Right lobe of liver (tissue), 6 donors: ENCODE measurements around the gene DHRSX. TPM values are rescaled to one million over a fixed set of nuclear protein-coding genes. Genes with fewer than 3 reads are reported as not detected.

Experiments used
- ATAC-seq, 4 donors: fragments of 200-7000 bp; cut with Tn5 transposase; one replicate each; pipeline ENCODE4 v1.9.1; 2020; ENCODE audit warnings: mild to moderate bottlenecking in 4 of 4, moderate library complexity in 4 of 4
- DNase-seq, 3 donors: peaks; one replicate each; pipeline ENCODE4 v3.0.0-alpha.2; 2020
- H3K27ac ChIP-seq, 3 donors: fragments of 200-600 bp; one replicate each; pipeline ENCODE4 v1.8.0; 2022
- H3K27me3 ChIP-seq, 2 donors: fragments of 200-600 bp; one replicate each; pipeline ENCODE4 v1.8.0; 2022
- H3K36me3 ChIP-seq, 4 donors: fragments of 200-600 bp; sonication (generic) in 1 of 4; one replicate each; pipeline versions ENCODE4 v1.5.1 to v1.8.0; 2017 to 2022; ENCODE audit warnings: control low read depth in 1 of 4
- H3K4me1 ChIP-seq, 4 donors: fragments of 200-600 bp; sonication (generic) in 1 of 4; one replicate each; pipeline versions ENCODE4 v1.5.1 to v1.8.0; 2017 to 2022; ENCODE audit warnings: control low read depth in 1 of 4
- H3K4me3 ChIP-seq, 3 donors: fragments of 200-600 bp; one replicate each; pipeline ENCODE4 v1.8.0; 2022
- H3K9me3 ChIP-seq, 4 donors: fragments of 200-600 bp; sonication (generic) in 1 of 4; one replicate each; pipeline versions ENCODE4 v1.5.1 to v1.8.0; 2017 to 2022; ENCODE audit warnings: control low read depth in 1 of 4
- POLR2A ChIP-seq: fragments of 450-650 bp; IDR thresholded peaks from one replicate; pipeline ENCODE4 v1.6.1; 2017; ENCODE audit warnings: antibody characterized with exemption, mild to moderate bottlenecking
- WGBS: methylation state at CpG from one replicate; pipeline ENCODE4 v1.1.6; 2018; ENCODE audit warnings: low coverage, low lambda C conversion rate; ENCODE audit not compliant: insufficient coverage; ENCODE audit errors: missing lambda C conversion rate; 5-methylcytosine and 5-hydroxymethylcytosine counted together
- intact Hi-C, 2 donors: fragments of 100-400 bp; cut with DNase I; formaldehyde crosslinking; loops; one replicate each; pipeline versions ENCODE4 v1.11.2 to v1.14.1; 2022
- total RNA-seq, 6 experiments: library from RNA; depleted of rRNA in 2 of 6; stranded (reverse); fragments of >200 nt in 2 of 6; fragmentation: NEBNext Ultra II Directional in 3 of 6; extraction: Animal tissue kit (Norgen Biotek cat#: 25700) in 3 of 6; gene quantifications; one replicate each; pipeline versions ENCODE4 v1.1.0 to v1.2.4, GENCODE V29; 2016 to 2023
- TF ChIP-seq, protein P1 (sequence below), 4 donors: fragments of 200-600 bp in 3 of 4; fragments of 450-650 bp in 1 of 4; IDR thresholded peaks; one replicate each; pipeline versions ENCODE4 v1.5.1 to v1.8.0; 2016 to 2022; ENCODE audit warnings: antibody characterized with exemption in 4 of 4, mild to moderate bottlenecking in 2 of 4
- donor health status: DM: no; HTN: yes; CAD: no.
- donor health status: DM: no; HTN: no; CAD: no.
- donor health status: DM: no; HTN: no; CAD: no.
- donor health status: DM: no; HTN: yes; CAD: no.
- donor health status: DM: no; HTN: yes; CAD: no.

The DHRSX gene
- total RNA-seq, 6 experiments from 2014 or later = 15.6 to 34.5 (median 29.0) TPM

DNA sequence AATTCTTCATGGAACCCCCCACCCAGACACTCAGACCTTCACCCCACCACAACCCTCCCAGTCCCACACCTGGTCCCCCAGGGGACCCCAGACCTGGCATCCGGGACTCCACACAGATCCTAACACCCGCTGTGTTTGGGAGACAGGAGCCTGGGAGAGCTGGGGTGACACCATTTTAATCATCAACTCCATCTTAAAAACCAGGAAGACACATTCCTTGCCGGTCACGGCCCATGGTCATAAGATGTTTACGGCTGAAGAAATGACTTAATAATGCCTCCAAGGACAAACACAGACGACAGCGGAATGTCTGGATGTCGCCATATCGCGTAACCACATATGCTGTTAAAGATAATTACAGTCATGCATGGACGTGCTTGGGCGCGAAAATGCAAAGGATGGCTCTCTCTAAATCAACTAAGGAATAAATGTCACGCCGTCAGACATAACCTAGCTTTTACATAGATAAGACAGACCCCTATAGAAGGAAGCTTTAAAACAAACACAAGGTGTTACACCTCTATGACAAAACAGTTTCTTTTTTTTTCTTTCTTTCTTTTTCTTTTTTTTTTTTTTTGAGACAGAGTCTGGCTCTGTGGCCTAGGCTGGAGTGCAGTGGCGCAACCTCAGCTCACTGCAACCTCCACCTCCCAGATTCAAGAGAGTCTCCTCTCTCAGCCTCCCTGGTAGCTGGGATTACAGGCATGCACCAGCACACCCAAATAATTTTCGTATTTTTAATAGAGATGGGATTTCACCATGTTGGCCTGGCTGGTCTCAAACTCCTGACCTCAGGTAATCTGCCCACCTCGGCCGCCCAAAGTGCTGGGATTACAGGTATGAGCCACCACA lies 2.1 kb upstream of the DHRSX start:
- Histone ChIP-seq H3K4me3 (no peak overlapping the region), H3K36me3 (no peaks in the 10 kb centered on the region), H3K9me3 (no peaks in the 10 kb centered on the region), H3K27me3 (no peaks in the 10 kb centered on the region), H3K4me1 (peaks cover 0 to 16% (median 0%) of the 10 kb centered on the region in 4 donors), H3K27ac (no peak overlapping the region)
- 64% methylated on average over 14 of the region's 19 CpGs for WGBS
- ATAC-seq (no peak), DNase-seq (peak in 1 of 3 donors; percentile 35)
- intact Hi-C loops = no loop called here
- no peak for TF ChIP-seq POLR2A
- TF ChIP-seq, protein P1, sequence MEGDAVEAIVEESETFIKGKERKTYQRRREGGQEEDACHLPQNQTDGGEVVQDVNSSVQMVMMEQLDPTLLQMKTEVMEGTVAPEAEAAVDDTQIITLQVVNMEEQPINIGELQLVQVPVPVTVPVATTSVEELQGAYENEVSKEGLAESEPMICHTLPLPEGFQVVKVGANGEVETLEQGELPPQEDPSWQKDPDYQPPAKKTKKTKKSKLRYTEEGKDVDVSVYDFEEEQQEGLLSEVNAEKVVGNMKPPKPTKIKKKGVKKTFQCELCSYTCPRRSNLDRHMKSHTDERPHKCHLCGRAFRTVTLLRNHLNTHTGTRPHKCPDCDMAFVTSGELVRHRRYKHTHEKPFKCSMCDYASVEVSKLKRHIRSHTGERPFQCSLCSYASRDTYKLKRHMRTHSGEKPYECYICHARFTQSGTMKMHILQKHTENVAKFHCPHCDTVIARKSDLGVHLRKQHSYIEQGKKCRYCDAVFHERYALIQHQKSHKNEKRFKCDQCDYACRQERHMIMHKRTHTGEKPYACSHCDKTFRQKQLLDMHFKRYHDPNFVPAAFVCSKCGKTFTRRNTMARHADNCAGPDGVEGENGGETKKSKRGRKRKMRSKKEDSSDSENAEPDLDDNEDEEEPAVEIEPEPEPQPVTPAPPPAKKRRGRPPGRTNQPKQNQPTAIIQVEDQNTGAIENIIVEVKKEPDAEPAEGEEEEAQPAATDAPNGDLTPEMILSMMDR (IDR thresholded peaks at IDR 0.05) = no peak

DNA sequence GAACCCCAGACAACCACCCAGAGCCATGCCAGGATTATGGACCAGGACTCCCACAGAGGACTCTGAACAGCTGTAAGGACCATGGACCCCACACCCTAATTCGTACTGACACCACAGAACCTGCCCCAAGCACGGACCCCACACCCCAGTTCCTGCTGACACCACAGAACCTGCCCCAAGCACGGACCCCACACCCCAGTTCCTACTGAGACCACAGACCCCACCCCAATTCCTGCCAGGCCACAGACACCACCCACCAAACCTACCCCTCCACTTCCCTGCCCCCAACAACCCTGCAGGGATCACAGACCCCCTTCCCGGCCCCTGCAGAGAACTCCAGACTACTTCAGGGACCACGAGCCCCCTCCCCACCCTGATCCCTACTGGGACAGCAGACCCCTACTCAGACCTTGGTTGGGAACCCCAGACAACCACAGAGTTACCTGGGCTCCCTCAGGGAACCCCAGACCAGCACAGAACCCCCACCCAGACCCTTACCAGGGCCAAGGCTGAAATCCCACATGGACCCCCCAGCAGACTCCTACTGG lies 1.4 kb upstream of the DHRSX start:
- TF ChIP-seq, protein P1 (IDR thresholded peaks at IDR 0.05) = no peak
- TF ChIP-seq POLR2A = no peak
- H3K27ac ChIP-seq = no peak overlapping the region
- H3K4me1 ChIP-seq = peaks cover 0 to 23% (median under 1%) of the 10 kb centered on the region in 4 donors
- whole genome bisulfite sequencing = 87% methylated on average over 4 of the region's 5 CpGs
- H3K4me3 ChIP-seq = no peak overlapping the region
- intact Hi-C loops = no loop called here
- DNase-seq = no peak
- H3K9me3 ChIP-seq = no peaks in the 10 kb centered on the region
- H3K36me3 ChIP-seq = no peaks in the 10 kb centered on the region
- no peaks in the 10 kb centered on the region for H3K27me3 ChIP-seq
- ATAC-seq = no peak

DNA sequence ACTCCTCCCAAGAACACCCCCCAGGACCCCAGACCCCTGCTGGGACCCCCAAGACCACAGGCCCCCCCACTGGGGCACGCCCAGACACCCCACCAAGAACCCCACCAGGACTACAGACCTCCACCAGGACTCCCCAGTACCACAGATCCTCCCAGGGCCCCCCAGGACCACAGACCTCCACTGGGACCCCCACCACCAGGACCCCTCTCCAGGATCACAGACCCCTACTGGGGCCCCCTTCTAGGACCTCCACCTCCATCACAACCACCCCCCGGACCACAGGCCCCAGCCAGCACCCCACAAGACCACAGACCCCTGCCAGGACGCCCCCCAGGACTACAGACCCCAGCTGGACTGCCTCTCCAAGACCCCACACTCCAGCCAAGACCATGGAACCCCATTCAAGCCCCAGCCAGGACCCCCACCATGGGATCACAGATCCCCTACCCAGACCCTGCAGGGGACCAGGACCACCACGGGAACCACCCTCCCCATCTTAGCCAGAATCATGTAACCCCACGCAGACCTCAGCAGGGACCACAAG lies 855 bp upstream of the DHRSX start:
- Histone ChIP-seq H3K27ac (no peak overlapping the region), H3K36me3 (no peaks in the 10 kb centered on the region), H3K4me3 (no peak overlapping the region), H3K4me1 (peaks cover 0 to 27% (median 2%) of the 10 kb centered on the region in 4 donors), H3K9me3 (no peaks in the 10 kb centered on the region), H3K27me3 (no peaks in the 10 kb centered on the region)
- intact Hi-C loops = no loop called here
- DNase-seq (no peak), ATAC-seq (no peak)
- no peak for TF ChIP-seq POLR2A
- TF ChIP-seq, protein P1 (IDR thresholded peaks at IDR 0.05) = no peak
- WGBS = no CpG with 5 or more reads among the region's 5 CpGs

DNA sequence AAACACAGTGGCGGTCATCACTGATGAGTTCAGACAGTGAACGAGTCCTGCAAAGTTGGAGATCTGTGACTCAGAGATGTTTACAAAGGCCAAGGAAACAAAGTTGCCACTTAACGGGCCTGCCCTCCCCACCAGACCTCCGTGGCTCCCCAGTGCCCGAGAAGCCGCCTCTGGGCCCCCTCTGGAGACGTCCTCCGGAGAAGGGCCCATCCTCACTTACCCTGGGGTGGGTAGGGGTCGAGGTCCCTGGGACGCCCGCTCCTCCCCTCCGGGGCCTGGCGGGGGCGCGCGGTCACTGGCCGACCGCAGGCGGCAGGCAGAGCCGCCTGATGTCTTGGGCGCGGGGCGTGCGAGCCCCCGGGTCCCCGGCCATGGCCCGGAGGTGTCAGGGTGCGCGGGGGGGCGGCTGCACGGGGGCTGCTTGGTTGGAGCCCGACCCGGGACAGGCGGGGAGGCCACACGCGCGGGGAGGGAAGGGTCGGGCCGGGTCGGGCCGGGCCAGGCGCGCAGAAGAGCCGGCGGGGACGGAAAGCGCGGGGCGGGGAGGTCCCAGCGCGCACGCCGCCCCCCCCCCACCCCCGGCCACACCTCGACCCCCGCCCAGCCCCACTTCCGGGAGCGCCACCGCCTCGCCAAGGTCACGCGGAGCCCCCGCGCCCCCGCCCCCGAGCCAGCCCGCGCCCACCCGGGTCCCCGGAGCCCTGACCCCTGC lies 529 bp downstream of the DHRSX start:
- TF ChIP-seq, protein P1 (IDR thresholded peaks at IDR 0.05) = peak; percentile 5 to 35 (median 23)
- no peak for TF ChIP-seq POLR2A
- no peaks in the 10 kb centered on the region for H3K27me3 ChIP-seq
- H3K36me3 ChIP-seq = peaks cover 0 to 2% (median 0%) of the 10 kb centered on the region in 4 donors
- 3% methylated on average over 5 of the region's 70 CpGs for WGBS
- no peaks in the 10 kb centered on the region for H3K9me3 ChIP-seq
- ATAC-seq (peak; percentile 48 to 57 (median 52)), DNase-seq (peak; percentile 63 to 66 (median 64))
- intact Hi-C loops = no loop called here
- H3K4me3 ChIP-seq = peak overlapping the region; percentile 76 to 90 (median 84)
- peak overlapping the region; percentile 95 to 97 (median 96) for H3K27ac ChIP-seq
- peaks cover 0 to 34% (median 2%) of the 10 kb centered on the region in 4 donors for H3K4me1 ChIP-seq
